Vagina (tissue), 2 donors: ENCODE data around the gene NHLRC2. TPM values are rescaled to one million over a fixed set of nuclear protein-coding genes. Genes with fewer than 3 reads are reported as not detected.
"Not testable (repeated sequence)": the region's sequence is repeated elsewhere in the genome, so short reads cannot be mapped to it uniquely, and the experiment has no call there.

Source experiments
- DNase-seq, 2 donors: peaks; one replicate each; pipeline ENCODE4 v3.0.0-alpha.2; 2017; ENCODE audit errors: extremely low spot score in 2 of 2
- H3K27ac ChIP-seq: fragments of 200-600 bp; sonication (generic); one replicate; pipeline ENCODE4 v1.5.1; 2019
- H3K27me3 ChIP-seq: fragments of 200-600 bp; sonication (generic); one replicate; pipeline ENCODE4 v1.5.1; 2019
- H3K36me3 ChIP-seq, 2 donors: fragments of 200-600 bp; sonication (generic); one replicate each; pipeline ENCODE4 v1.5.1; 2017 to 2019
- H3K4me1 ChIP-seq: fragments of 200-600 bp; sonication (generic); one replicate; pipeline ENCODE4 v1.5.1; 2019
- H3K4me3 ChIP-seq, 2 donors: fragments of 200-600 bp; sonication (generic); 1 replicate in 1 of 2; 2 replicates in 1 of 2; pipeline ENCODE4 v1.5.1; 2016 to 2019
- H3K9me3 ChIP-seq: fragments of 200-600 bp; sonication (generic); one replicate; pipeline ENCODE4 v1.5.1; 2019
- POLR2A ChIP-seq, 2 donors: fragments of 450-650 bp; IDR thresholded peaks; one replicate each; pipeline ENCODE4 v1.6.1; 2017; ENCODE audit warnings: antibody characterized with exemption in 2 of 2, mild to moderate bottlenecking in 2 of 2, moderate library complexity in 2 of 2
- POLR2AphosphoS5 ChIP-seq, 2 donors: sonication (generic); formaldehyde crosslinking; IDR thresholded peaks; one replicate each; pipeline ENCODE4 v1.9.0; 2017; ENCODE audit warnings: antibody characterized with exemption in 2 of 2, mild to moderate bottlenecking in 2 of 2, low read depth in 1 of 2; ENCODE audit not compliant: insufficient read depth in 1 of 2
- intact Hi-C: fragments of 100-400 bp; cut with DNase I; formaldehyde crosslinking; loops from one replicate; pipeline ENCODE4 v1.15.1; 2023
- total RNA-seq: library from RNA; depleted of rRNA; stranded (reverse); fragments of >200 nt; gene quantifications from one replicate; pipeline ENCODE4 v1.2.3, GENCODE V29; 2016
- TF ChIP-seq, protein P1 (sequence below), 3 experiments: fragments of 450-650 bp in 2 of 3; fragments of 200-600 bp in 1 of 3; sonication (generic) in 1 of 3; IDR thresholded peaks; one replicate each; pipeline ENCODE4 v1.5.1; 2017 to 2019; ENCODE audit warnings: antibody characterized with exemption in 3 of 3, mild to moderate bottlenecking in 2 of 3, moderate library complexity in 2 of 3

NHLRC2 gene, protein sequence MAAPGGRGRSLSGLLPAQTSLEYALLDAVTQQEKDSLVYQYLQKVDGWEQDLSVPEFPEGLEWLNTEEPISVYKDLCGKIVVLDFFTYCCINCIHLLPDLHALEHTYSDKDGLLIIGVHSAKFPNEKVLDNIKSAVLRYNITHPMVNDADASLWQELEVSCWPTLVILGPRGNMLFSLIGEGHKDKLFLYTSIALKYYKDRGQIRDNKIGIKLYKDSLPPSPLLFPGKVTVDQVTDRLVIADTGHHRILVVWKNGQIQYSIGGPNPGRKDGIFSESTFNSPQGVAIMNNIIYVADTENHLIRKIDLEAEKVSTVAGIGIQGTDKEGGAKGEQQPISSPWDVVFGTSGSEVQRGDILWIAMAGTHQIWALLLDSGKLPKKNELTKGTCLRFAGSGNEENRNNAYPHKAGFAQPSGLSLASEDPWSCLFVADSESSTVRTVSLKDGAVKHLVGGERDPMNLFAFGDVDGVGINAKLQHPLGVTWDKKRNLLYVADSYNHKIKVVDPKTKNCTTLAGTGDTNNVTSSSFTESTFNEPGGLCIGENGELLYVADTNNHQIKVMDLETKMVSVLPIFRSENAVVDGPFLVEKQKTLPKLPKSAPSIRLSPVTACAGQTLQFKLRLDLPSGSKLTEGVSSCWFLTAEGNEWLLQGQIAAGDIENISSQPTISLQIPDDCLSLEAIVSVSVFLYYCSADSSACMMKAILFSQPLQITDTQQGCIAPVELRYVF
- 16.7 TPM for total RNA-seq

DNA sequence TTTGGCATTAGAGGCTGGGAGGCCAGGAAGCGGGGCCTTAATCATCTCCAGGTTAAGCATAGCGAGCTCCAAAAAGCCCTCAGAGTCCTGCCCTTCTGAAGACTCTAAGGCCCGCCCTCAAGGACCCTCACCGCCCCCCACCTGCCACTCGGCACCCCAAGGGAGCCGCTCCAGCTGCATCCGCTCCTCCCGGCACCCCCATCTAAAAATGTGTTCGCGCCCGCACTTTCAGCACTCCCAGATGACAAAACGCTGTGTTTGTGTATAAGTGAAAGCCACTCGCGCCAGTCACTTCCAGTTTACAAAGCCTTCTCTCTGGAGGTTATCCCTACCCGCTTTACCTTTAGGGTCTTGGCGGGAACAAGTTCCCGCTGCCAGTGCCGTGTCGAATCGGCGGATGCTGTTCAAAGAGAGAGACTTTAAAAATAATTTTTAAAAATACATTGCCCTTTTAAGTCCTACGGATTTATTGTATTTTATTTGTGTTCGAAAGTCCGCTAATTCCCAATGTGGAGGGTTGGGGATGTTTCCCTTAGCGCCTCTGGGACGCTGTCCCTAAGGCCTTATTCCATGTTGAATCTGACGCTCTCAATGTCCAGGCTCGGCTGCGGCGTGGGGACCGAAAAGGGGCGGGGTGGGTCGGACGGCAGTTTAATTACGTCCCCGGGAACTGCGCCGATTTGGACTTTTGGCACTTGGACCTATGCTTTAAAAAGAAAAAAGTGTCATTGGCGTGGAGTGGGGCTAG lies at the start of gene NHLRC2, which contains the start of gene DCLRE1A:
Gene NHLRC2, plus strand, starts transcription at position 649 of the 748 bp plus-strand sequence. CDS start 212 bp downstream, outside the sequence.
Gene DCLRE1A, minus strand, starts transcription at position 70 of the 748 bp plus-strand sequence. CDS start 900 bp downstream, outside the sequence.
- peak within 1 kb of the TSS; percentile 90 for H3K27ac ChIP-seq
- no peaks in the 10 kb centered on the region for H3K36me3 ChIP-seq
- intact Hi-C loops: no loop called here
- DNase-seq: no peak
- TF ChIP-seq POLR2AphosphoS5 (IDR thresholded peaks at IDR 0.05; ENCODE audit: insufficient read depth in 1 of 2, low read depth in 1 of 2): peak in 1 of 2 donors; percentile 39
- TF ChIP-seq POLR2A (IDR thresholded peaks at IDR 0.05): no peak
- TF ChIP-seq, protein P1, sequence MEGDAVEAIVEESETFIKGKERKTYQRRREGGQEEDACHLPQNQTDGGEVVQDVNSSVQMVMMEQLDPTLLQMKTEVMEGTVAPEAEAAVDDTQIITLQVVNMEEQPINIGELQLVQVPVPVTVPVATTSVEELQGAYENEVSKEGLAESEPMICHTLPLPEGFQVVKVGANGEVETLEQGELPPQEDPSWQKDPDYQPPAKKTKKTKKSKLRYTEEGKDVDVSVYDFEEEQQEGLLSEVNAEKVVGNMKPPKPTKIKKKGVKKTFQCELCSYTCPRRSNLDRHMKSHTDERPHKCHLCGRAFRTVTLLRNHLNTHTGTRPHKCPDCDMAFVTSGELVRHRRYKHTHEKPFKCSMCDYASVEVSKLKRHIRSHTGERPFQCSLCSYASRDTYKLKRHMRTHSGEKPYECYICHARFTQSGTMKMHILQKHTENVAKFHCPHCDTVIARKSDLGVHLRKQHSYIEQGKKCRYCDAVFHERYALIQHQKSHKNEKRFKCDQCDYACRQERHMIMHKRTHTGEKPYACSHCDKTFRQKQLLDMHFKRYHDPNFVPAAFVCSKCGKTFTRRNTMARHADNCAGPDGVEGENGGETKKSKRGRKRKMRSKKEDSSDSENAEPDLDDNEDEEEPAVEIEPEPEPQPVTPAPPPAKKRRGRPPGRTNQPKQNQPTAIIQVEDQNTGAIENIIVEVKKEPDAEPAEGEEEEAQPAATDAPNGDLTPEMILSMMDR (IDR thresholded peaks at IDR 0.05): no peak
- H3K4me3 ChIP-seq: peak within 1 kb of the TSS; percentile 75 to 95
- H3K27me3 ChIP-seq: no peaks in the 10 kb centered on the region
- H3K9me3 ChIP-seq: no peaks in the 10 kb centered on the region
- peaks cover 46% of the 10 kb centered on the region for H3K4me1 ChIP-seq

DNA sequence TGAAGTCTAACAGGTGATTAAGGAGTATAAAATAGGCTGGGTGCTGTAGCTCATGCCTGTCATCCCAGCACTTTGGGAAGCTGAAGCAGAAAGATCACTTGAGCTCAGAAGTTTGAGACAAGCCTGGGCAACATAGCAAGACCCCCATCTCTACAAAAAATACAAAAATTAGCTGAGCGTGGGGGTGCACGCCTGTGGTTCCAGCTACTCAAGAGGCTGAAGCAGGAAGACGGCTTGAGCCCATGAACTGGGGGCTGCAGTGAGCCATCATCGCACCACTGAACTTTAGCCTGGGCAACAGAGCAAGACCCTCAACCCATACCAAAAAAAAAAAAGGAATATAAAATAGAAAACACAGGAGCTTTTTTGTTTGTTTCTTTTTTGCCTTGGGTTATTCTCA lies 48.0 kb upstream of the NHLRC2 start:
- H3K9me3 ChIP-seq: no peaks in the 10 kb centered on the region
- DNase-seq: no peak
- no peaks in the 10 kb centered on the region for H3K36me3 ChIP-seq
- no peak for TF ChIP-seq POLR2AphosphoS5 (IDR thresholded peaks at IDR 0.05; ENCODE audit: insufficient read depth in 1 of 2, low read depth in 1 of 2)
- TF ChIP-seq, protein P1 (IDR thresholded peaks at IDR 0.05): no peak
- no peak overlapping the region for H3K4me3 ChIP-seq
- intact Hi-C loops: no loop called here
- H3K4me1 ChIP-seq: peaks cover 24% of the 10 kb centered on the region
- no peaks in the 10 kb centered on the region for H3K27me3 ChIP-seq
- no peak overlapping the region for H3K27ac ChIP-seq

DNA sequence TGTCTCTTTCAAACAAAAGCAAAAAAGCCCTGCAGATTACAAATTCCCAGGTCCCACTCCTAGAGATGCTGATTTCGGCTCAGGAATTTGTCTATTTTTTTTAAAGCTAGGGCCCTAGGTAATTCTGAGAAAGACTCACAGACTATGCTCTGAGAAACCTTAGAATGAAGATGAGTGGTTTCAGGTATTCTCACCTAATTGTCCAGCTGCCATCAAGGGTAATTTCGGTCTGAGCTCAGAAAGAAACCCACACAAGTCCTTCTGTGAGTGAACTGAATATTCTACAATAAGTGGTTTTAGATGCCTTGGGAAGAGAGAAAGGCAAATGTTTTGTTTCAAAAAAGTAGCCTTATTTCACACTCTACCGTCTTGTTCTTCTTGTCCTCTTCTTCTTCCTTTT lies 46.3 kb upstream of the NHLRC2 start:
- H3K27ac ChIP-seq: no peak overlapping the region
- DNase-seq: no peak
- peaks cover 8% of the 10 kb centered on the region for H3K4me1 ChIP-seq
- intact Hi-C loops: no loop called here
- no peak overlapping the region for H3K4me3 ChIP-seq
- H3K36me3 ChIP-seq: no peaks in the 10 kb centered on the region
- TF ChIP-seq POLR2A (IDR thresholded peaks at IDR 0.05): no peak
- TF ChIP-seq, protein P1 (IDR thresholded peaks at IDR 0.05): no peak
- no peak for TF ChIP-seq POLR2AphosphoS5 (IDR thresholded peaks at IDR 0.05; ENCODE audit: insufficient read depth in 1 of 2, low read depth in 1 of 2)
- no peaks in the 10 kb centered on the region for H3K27me3 ChIP-seq
- H3K9me3 ChIP-seq: no peaks in the 10 kb centered on the region

DNA sequence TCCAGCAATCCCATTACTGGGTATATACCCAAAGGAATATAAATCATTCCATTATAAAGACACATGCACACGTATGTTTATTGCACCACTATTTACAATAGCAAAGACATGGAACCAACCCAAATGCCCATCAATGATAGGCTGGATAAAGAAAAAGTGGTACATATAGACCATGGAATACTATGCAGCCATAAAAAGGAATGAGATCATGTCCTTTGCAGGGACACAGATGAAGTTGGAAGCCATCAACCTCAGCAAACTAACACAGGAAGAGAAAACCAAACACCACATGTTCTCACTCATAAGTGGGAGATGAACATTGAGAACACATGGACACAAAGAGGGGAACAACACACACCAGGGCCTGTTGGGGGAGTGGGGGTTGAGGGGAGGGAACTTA lies 39.8 kb upstream of the NHLRC2 start:
- H3K4me1 ChIP-seq, H3K27ac ChIP-seq, DNase-seq, H3K9me3 ChIP-seq, H3K4me3 ChIP-seq, H3K36me3 ChIP-seq, H3K27me3 ChIP-seq, intact Hi-C loops: not testable (repeated sequence)

DNA sequence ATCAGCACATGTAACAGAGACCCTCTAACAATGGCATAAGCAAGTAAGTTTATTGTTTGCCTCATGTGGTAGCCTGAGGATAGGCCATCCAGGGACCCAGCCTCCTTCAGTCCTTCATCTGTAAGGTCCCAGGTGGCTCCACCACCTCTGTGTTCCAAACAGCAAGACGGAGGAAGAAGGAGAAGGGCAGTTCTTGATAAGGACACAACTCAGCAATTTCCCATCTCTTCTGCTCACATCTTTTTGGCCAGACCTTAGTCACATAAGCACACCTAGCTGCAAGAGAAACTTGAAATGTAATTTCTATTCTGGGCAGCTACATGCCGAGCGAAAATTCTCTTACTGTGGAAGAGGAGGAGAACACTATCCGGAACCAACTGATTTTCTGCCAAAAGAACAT lies 34.5 kb upstream of the NHLRC2 start:
- H3K27me3 ChIP-seq: no peaks in the 10 kb centered on the region
- TF ChIP-seq, protein P1 (IDR thresholded peaks at IDR 0.05): no peak
- TF ChIP-seq POLR2AphosphoS5 (IDR thresholded peaks at IDR 0.05; ENCODE audit: insufficient read depth in 1 of 2, low read depth in 1 of 2) (no peak), POLR2A (IDR thresholded peaks at IDR 0.05) (no peak)
- no peaks in the 10 kb centered on the region for H3K4me1 ChIP-seq
- no peak for DNase-seq
- intact Hi-C loops: no loop called here
- H3K4me3 ChIP-seq: no peak overlapping the region
- H3K9me3 ChIP-seq: no peaks in the 10 kb centered on the region
- no peaks in the 10 kb centered on the region for H3K36me3 ChIP-seq
- no peak overlapping the region for H3K27ac ChIP-seq
